SK-N-SH treated with all-trans-retinoic acid at 6 μM for 48 hours (cell line): ENCODE measurements around the gene PRR23E.

Experiments
- ATAC-seq: fragments of 200-7000 bp; cut with Tn5 transposase; 3 replicates; pipeline ENCODE4 v1.9.1; 2020; ENCODE audit warnings: mild to moderate bottlenecking, moderate library complexity
- ARNTL ChIP-seq: fragments of 450-650 bp; formaldehyde crosslinking; IDR thresholded peaks from 2 replicates; pipeline ENCODE4 v1.5.0; 2020; ENCODE audit warnings: low read depth, mild to moderate bottlenecking, moderate library complexity, borderline replicate concordance
- BACH2 ChIP-seq: fragments of 250-450 bp; sonication (Bioruptor Pico); IDR thresholded peaks from 2 replicates; pipeline ENCODE4 v1.9.0; 2021; ENCODE audit warnings: mild to moderate bottlenecking, borderline replicate concordance
- ESRRG ChIP-seq: fragments of 250-450 bp; sonication (Bioruptor Pico); IDR thresholded peaks from 2 replicates; pipeline ENCODE4 v1.6.1; 2021; ENCODE audit warnings: mild to moderate bottlenecking
- GLIS3 ChIP-seq: fragments of 250-450 bp; sonication (Bioruptor Pico); IDR thresholded peaks from 2 replicates; pipeline ENCODE4 v1.5.0; 2020; ENCODE audit warnings: mild to moderate bottlenecking, moderate library complexity
- ISL1 ChIP-seq: fragments of 250-450 bp; sonication (Bioruptor Pico); IDR thresholded peaks from 2 replicates; pipeline ENCODE4 v2.1.2; 2022; ENCODE audit warnings: mild to moderate bottlenecking, moderate library complexity
- OSR1 ChIP-seq: fragments of 250-450 bp; sonication (Bioruptor Pico); IDR thresholded peaks from 2 replicates; pipeline ENCODE4 v1.8.0; 2022; ENCODE audit warnings: moderate library complexity, mild to moderate bottlenecking, inconsistent platforms
- RARB ChIP-seq: fragments of 250-450 bp; sonication (Bioruptor Pico); IDR thresholded peaks from 2 replicates; pipeline ENCODE4 v1.8.0; 2021; ENCODE audit warnings: mild to moderate bottlenecking, moderate library complexity
- SNAI2 ChIP-seq: fragments of 250-450 bp; sonication (Bioruptor Pico); IDR thresholded peaks from 2 replicates; pipeline ENCODE4 v1.5.0; 2020; ENCODE audit warnings: mild to moderate bottlenecking, moderate library complexity
- TCF4 ChIP-seq: fragments of 250-450 bp; sonication (Bioruptor Pico); IDR thresholded peaks from 2 replicates; pipeline ENCODE4 v1.8.0; 2021; ENCODE audit warnings: mild to moderate bottlenecking, moderate library complexity, borderline replicate concordance
- TOX ChIP-seq: fragments of 250-450 bp; sonication (Bioruptor Pico); IDR thresholded peaks from 2 replicates; pipeline ENCODE4 v1.8.0; 2021; ENCODE audit warnings: mild to moderate bottlenecking, moderate library complexity, borderline replicate concordance
- ZC3H10 ChIP-seq: fragments of 250-450 bp; sonication (Bioruptor Pico); IDR thresholded peaks from 2 replicates; pipeline ENCODE4 v1.5.1; 2021; ENCODE audit warnings: mild to moderate bottlenecking, moderate library complexity
- ZFP3 ChIP-seq: fragments of 250-450 bp; sonication (Bioruptor Pico); IDR thresholded peaks from 2 replicates; pipeline ENCODE4 v1.5.0; 2020; ENCODE audit warnings: mild to moderate bottlenecking, moderate library complexity
- ZFP30 ChIP-seq: fragments of 450-650 bp; formaldehyde crosslinking; IDR thresholded peaks from 2 replicates; pipeline ENCODE4 v1.5.0; 2022; ENCODE audit warnings: mild to moderate bottlenecking, moderate library complexity
- ZNF565 ChIP-seq: fragments of 450-650 bp; formaldehyde crosslinking; conservative IDR thresholded peaks from 2 replicates; pipeline ENCODE4 v1.5.0; 2020; ENCODE audit warnings: low read depth, mild to moderate bottlenecking, moderate library complexity
- ZNF70 ChIP-seq: fragments of 450-650 bp; formaldehyde crosslinking; IDR thresholded peaks from 2 replicates; pipeline ENCODE4 v1.5.0; 2020; ENCODE audit warnings: mild to moderate bottlenecking, moderate library complexity
- ZNF8 ChIP-seq: fragments of 450-650 bp; formaldehyde crosslinking; IDR thresholded peaks from 2 replicates; pipeline ENCODE4 v1.5.0; 2020; ENCODE audit warnings: mild to moderate bottlenecking, moderate library complexity
- TF ChIP-seq, protein P1 (sequence below): fragments of 250-450 bp; sonication (Bioruptor Pico); IDR thresholded peaks from 2 replicates; pipeline ENCODE4 v1.5.1; 2020; ENCODE audit warnings: low read depth, mild to moderate bottlenecking, moderate library complexity
- TF ChIP-seq, protein P2 (sequence below): fragments of 250-450 bp; sonication (Bioruptor Pico); IDR thresholded peaks from 2 replicates; pipeline ENCODE4 v1.5.0; 2020; ENCODE audit warnings: mild to moderate bottlenecking, moderate library complexity
- TF ChIP-seq, protein P3 (sequence below): fragments of 250-450 bp; sonication (Bioruptor Pico); IDR thresholded peaks from 2 replicates; pipeline ENCODE4 v1.8.0; 2021; ENCODE audit warnings: low read depth, mild to moderate bottlenecking, moderate library complexity, borderline replicate concordance
- TF ChIP-seq, protein P4 (sequence below): fragments of 250-450 bp; sonication (Bioruptor Pico); IDR thresholded peaks from 2 replicates; pipeline ENCODE4 v1.5.1; 2021; ENCODE audit warnings: mild to moderate bottlenecking, moderate library complexity
- TF ChIP-seq, protein P5 (sequence below): fragments of 250-450 bp; sonication (Bioruptor Pico); IDR thresholded peaks from 2 replicates; pipeline ENCODE4 v1.8.0; 2020; ENCODE audit warnings: mild to moderate bottlenecking, moderate library complexity, borderline replicate concordance

Gene PRR23E

DNA sequence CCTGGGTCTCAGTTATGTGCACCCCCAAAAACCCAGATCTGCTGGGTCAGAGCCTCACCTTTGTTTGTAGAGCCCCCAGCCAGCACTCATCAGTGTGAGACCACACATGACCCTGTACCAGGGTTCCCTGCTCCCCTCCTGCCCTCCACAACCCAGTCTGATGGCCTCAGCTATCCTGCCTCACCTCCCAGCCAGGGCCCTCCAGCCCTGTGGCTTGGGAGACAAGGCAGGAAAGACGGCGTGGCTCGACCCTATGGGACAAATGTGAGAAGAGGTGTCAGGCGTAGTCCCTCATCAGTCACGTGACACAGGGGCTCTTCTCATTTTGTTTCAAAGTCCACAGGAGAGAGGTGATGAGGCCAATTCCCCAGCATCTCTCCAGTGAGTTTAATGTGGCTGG, 28.3 kb upstream of the PRR23E start:
- TF ChIP-seq, protein P1, sequence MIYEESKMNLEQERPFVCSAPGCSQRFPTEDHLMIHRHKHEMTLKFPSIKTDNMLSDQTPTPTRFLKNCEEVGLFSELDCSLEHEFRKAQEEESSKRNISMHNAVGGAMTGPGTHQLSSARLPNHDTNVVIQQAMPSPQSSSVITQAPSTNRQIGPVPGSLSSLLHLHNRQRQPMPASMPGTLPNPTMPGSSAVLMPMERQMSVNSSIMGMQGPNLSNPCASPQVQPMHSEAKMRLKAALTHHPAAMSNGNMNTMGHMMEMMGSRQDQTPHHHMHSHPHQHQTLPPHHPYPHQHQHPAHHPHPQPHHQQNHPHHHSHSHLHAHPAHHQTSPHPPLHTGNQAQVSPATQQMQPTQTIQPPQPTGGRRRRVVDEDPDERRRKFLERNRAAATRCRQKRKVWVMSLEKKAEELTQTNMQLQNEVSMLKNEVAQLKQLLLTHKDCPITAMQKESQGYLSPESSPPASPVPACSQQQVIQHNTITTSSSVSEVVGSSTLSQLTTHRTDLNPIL (CRISPR knock-in tag), result no peak
- no peak for TF ChIP-seq ESRRG (CRISPR knock-in tag)
- TF ChIP-seq, protein P2, sequence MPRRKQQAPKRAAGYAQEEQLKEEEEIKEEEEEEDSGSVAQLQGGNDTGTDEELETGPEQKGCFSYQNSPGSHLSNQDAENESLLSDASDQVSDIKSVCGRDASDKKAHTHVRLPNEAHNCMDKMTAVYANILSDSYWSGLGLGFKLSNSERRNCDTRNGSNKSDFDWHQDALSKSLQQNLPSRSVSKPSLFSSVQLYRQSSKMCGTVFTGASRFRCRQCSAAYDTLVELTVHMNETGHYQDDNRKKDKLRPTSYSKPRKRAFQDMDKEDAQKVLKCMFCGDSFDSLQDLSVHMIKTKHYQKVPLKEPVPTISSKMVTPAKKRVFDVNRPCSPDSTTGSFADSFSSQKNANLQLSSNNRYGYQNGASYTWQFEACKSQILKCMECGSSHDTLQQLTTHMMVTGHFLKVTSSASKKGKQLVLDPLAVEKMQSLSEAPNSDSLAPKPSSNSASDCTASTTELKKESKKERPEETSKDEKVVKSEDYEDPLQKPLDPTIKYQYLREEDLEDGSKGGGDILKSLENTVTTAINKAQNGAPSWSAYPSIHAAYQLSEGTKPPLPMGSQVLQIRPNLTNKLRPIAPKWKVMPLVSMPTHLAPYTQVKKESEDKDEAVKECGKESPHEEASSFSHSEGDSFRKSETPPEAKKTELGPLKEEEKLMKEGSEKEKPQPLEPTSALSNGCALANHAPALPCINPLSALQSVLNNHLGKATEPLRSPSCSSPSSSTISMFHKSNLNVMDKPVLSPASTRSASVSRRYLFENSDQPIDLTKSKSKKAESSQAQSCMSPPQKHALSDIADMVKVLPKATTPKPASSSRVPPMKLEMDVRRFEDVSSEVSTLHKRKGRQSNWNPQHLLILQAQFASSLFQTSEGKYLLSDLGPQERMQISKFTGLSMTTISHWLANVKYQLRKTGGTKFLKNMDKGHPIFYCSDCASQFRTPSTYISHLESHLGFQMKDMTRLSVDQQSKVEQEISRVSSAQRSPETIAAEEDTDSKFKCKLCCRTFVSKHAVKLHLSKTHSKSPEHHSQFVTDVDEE, result no peak
- TF ChIP-seq, protein P3, sequence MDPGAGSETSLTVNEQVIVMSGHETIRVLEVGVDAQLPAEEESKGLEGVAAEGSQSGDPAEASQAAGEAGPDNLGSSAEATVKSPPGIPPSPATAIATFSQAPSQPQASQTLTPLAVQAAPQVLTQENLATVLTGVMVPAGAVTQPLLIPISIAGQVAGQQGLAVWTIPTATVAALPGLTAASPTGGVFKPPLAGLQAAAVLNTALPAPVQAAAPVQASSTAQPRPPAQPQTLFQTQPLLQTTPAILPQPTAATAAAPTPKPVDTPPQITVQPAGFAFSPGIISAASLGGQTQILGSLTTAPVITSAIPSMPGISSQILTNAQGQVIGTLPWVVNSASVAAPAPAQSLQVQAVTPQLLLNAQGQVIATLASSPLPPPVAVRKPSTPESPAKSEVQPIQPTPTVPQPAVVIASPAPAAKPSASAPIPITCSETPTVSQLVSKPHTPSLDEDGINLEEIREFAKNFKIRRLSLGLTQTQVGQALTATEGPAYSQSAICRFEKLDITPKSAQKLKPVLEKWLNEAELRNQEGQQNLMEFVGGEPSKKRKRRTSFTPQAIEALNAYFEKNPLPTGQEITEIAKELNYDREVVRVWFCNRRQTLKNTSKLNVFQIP, result no peak
- TF ChIP-seq ZNF8 (CRISPR knock-in tag), result no peak
- no peak for TF ChIP-seq GLIS3 (CRISPR knock-in tag)
- TF ChIP-seq, protein P4, sequence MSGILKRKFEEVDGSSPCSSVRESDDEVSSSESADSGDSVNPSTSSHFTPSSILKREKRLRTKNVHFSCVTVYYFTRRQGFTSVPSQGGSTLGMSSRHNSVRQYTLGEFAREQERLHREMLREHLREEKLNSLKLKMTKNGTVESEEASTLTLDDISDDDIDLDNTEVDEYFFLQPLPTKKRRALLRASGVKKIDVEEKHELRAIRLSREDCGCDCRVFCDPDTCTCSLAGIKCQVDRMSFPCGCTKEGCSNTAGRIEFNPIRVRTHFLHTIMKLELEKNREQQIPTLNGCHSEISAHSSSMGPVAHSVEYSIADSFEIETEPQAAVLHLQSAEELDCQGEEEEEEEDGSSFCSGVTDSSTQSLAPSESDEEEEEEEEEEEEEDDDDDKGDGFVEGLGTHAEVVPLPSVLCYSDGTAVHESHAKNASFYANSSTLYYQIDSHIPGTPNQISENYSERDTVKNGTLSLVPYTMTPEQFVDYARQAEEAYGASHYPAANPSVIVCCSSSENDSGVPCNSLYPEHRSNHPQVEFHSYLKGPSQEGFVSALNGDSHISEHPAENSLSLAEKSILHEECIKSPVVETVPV (CRISPR knock-in tag), result no peak
- TF ChIP-seq SNAI2 (CRISPR knock-in tag), result no peak
- TF ChIP-seq ZFP3 (CRISPR knock-in tag), result no peak
- TF ChIP-seq TCF4 (CRISPR knock-in tag), result no peak
- no peak for TF ChIP-seq ZC3H10 (CRISPR knock-in tag)
- TF ChIP-seq ZFP30 (CRISPR knock-in tag), result no peak
- TF ChIP-seq TOX (CRISPR knock-in tag), result no peak
- TF ChIP-seq ARNTL (CRISPR knock-in tag), result no peak
- no peak for TF ChIP-seq ZNF565 (CRISPR knock-in tag)
- no peak for TF ChIP-seq OSR1 (CRISPR knock-in tag)
- TF ChIP-seq, protein P5, sequence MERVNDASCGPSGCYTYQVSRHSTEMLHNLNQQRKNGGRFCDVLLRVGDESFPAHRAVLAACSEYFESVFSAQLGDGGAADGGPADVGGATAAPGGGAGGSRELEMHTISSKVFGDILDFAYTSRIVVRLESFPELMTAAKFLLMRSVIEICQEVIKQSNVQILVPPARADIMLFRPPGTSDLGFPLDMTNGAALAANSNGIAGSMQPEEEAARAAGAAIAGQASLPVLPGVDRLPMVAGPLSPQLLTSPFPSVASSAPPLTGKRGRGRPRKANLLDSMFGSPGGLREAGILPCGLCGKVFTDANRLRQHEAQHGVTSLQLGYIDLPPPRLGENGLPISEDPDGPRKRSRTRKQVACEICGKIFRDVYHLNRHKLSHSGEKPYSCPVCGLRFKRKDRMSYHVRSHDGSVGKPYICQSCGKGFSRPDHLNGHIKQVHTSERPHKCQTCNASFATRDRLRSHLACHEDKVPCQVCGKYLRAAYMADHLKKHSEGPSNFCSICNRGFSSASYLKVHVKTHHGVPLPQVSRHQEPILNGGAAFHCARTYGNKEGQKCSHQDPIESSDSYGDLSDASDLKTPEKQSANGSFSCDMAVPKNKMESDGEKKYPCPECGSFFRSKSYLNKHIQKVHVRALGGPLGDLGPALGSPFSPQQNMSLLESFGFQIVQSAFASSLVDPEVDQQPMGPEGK (CRISPR knock-in tag), result no peak
- no peak for ATAC-seq

DNA sequence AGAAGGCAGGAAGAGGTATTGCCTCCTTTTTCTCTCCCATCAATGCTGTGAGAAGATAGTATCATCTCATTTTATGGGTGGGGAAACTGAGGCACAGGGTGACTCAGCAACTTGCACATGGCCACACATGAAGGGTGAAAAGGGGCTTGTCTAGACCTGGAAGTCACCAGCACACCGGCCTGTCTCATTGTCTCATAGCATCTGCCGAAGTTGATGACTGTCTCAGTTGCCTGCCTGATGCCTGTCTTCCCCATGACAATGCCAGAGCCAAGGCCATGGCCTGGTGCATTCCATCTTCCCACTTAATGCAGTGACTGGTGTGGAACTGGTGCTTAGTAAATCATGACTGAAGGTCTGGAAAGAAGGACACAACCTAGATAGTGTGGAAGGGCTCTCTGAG, 27.9 kb upstream of the PRR23E start:
- ATAC-seq, result no peak
- TF ChIP-seq ZFP3 (CRISPR knock-in tag) (no peak), ZNF70 (CRISPR knock-in tag) (no peak), RARB (CRISPR knock-in tag) (no peak), BACH2 (CRISPR knock-in tag) (no peak), ZNF565 (CRISPR knock-in tag) (no peak), ZNF8 (CRISPR knock-in tag) (no peak), ISL1 (no peak), TCF4 (CRISPR knock-in tag) (no peak), TOX (CRISPR knock-in tag) (no peak)
- TF ChIP-seq, protein P5 (CRISPR knock-in tag), result no peak
- TF ChIP-seq, protein P2, result no peak
- TF ChIP-seq, protein P4 (CRISPR knock-in tag), result no peak
